ENCODE results near the gene WNT3.

DNA sequence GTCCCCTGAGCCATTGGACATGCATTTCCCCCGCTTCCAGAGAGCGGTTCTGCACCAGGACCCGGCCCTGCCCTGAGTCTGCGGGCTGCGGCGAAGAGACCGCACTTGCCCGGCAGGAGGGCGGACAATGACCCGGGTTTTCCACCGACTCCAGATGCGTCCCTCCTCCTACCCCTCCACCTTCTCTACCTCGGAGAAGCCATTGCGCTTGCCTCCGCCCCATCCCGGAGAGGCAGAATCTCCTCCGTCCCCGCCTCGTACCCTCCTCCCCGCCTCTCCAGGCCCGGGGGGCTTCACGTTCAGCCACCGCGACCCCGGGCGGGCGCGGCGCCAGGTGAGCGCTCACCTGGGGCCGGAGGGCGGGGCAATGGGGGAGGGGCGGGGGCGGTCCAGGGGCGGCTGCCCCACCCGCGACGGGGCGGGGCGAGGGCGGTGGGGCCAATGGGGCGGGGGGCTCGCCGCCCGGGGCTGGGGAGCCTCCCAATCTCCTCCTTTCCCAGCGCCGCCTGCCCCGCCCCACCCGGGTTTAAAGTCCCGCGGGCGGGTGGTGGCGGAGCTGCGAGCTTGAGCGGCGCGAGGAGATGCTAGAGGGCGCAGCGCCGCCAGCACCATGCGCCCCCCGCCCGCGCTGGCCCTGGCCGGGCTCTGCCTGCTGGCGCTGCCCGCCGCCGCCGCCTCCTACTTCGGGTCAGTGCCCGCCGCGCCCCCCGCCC lies 32.7 kb upstream of the WNT3 start, which contains the start of gene WNT9B:
- TF ChIP-seq, protein P1, sequence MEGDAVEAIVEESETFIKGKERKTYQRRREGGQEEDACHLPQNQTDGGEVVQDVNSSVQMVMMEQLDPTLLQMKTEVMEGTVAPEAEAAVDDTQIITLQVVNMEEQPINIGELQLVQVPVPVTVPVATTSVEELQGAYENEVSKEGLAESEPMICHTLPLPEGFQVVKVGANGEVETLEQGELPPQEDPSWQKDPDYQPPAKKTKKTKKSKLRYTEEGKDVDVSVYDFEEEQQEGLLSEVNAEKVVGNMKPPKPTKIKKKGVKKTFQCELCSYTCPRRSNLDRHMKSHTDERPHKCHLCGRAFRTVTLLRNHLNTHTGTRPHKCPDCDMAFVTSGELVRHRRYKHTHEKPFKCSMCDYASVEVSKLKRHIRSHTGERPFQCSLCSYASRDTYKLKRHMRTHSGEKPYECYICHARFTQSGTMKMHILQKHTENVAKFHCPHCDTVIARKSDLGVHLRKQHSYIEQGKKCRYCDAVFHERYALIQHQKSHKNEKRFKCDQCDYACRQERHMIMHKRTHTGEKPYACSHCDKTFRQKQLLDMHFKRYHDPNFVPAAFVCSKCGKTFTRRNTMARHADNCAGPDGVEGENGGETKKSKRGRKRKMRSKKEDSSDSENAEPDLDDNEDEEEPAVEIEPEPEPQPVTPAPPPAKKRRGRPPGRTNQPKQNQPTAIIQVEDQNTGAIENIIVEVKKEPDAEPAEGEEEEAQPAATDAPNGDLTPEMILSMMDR (IDR thresholded peaks at IDR 0.05), result no peak
- no peak for TF ChIP-seq POLR2A (IDR thresholded peaks at IDR 0.05)

All from uterus (tissue), 2 donors.